Mucosa of stomach (tissue), 1 donor: ENCODE results near the gene DPH1.

ENCODE experiments used
- H3K27me3 ChIP-seq: one replicate; pipeline ENCODE4 v1.7.0; 2013; ENCODE audit warnings: mild to moderate bottlenecking, low read length; ENCODE audit not compliant: control insufficient read depth, insufficient read depth
- H3K36me3 ChIP-seq: one replicate; pipeline ENCODE4 v1.7.0; 2013; ENCODE audit warnings: low read length; ENCODE audit not compliant: control insufficient read depth, insufficient read depth
- H3K4me1 ChIP-seq: one replicate; pipeline ENCODE4 v1.7.0; 2013; ENCODE audit warnings: mild to moderate bottlenecking, low read length; ENCODE audit not compliant: control insufficient read depth, insufficient read depth
- H3K4me3 ChIP-seq: one replicate; pipeline ENCODE4 v1.7.0; 2013; ENCODE audit warnings: low read length
- H3K9ac ChIP-seq: one replicate; pipeline ENCODE4 v1.7.0; 2013; ENCODE audit warnings: mild to moderate bottlenecking, low read length, moderate library complexity
- H3K9me3 ChIP-seq: one replicate; pipeline ENCODE4 v1.7.0; 2013; ENCODE audit warnings: mild to moderate bottlenecking, low read length, moderate library complexity; ENCODE audit not compliant: control insufficient read depth
- donor health status: Pancreatic carcinoma.

DPH1 gene

DNA sequence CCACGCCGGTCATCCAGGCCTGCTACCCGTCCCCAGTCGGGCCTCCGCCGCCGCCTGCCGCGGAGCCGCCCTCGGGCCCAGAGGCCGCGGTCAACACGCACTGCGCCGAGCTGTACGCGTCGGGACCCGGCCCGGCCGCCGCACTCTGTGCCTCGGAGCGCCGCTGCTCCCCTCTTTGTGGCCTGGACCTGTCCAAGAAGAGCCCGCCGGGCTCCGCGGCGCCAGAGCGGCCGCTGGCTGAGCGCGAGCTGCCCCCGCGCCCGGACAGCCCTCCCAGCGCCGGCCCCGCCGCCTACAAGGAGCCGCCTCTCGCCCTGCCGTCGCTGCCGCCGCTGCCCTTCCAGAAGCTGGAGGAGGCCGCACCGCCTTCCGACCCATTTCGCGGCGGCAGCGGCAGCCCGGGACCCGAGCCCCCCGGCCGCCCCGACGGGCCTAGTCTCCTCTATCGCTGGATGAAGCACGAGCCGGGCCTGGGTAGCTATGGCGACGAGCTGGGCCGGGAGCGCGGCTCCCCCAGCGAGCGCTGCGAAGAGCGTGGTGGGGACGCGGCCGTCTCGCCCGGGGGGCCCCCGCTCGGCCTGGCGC lies 27.3 kb downstream of the DPH1 start:
- Histone ChIP-seq H3K4me1 (peaks cover 68% of the 10 kb centered on the region), H3K27me3 (peaks cover 60% of the 10 kb centered on the region), H3K9ac (no peak overlapping the region), H3K36me3 (peaks cover 5% of the 10 kb centered on the region), H3K9me3 (no peaks in the 10 kb centered on the region), H3K4me3 (no peak overlapping the region)

DNA sequence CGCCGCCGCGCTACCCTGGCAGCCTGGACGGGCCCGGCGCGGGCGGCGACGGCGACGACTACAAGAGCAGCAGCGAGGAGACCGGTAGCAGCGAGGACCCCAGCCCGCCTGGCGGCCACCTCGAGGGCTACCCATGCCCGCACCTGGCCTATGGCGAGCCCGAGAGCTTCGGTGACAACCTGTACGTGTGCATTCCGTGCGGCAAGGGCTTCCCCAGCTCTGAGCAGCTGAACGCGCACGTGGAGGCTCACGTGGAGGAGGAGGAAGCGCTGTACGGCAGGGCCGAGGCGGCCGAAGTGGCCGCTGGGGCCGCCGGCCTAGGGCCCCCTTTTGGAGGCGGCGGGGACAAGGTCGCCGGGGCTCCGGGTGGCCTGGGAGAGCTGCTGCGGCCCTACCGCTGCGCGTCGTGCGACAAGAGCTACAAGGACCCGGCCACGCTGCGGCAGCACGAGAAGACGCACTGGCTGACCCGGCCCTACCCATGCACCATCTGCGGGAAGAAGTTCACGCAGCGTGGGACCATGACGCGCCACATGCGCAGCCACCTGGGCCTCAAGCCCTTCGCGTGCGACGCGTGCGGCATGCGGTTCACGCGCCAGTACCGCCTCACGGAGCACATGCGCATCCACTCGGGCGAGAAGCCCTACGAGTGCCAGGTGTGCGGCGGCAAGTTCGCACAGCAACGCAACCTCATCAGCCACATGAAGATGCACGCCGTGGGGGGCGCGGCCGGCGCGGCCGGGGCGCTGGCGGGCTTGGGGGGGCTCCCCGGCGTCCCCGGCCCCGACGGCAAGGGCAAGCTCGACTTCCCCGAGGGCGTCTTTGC lies 28.0 kb downstream of the DPH1 start:
- Histone ChIP-seq H3K9me3 (no peaks in the 10 kb centered on the region), H3K4me1 (peaks cover 68% of the 10 kb centered on the region), H3K36me3 (peaks cover 9% of the 10 kb centered on the region), H3K9ac (peak overlapping the region; percentile 34), H3K27me3 (peaks cover 58% of the 10 kb centered on the region), H3K4me3 (no peak overlapping the region)

DNA sequence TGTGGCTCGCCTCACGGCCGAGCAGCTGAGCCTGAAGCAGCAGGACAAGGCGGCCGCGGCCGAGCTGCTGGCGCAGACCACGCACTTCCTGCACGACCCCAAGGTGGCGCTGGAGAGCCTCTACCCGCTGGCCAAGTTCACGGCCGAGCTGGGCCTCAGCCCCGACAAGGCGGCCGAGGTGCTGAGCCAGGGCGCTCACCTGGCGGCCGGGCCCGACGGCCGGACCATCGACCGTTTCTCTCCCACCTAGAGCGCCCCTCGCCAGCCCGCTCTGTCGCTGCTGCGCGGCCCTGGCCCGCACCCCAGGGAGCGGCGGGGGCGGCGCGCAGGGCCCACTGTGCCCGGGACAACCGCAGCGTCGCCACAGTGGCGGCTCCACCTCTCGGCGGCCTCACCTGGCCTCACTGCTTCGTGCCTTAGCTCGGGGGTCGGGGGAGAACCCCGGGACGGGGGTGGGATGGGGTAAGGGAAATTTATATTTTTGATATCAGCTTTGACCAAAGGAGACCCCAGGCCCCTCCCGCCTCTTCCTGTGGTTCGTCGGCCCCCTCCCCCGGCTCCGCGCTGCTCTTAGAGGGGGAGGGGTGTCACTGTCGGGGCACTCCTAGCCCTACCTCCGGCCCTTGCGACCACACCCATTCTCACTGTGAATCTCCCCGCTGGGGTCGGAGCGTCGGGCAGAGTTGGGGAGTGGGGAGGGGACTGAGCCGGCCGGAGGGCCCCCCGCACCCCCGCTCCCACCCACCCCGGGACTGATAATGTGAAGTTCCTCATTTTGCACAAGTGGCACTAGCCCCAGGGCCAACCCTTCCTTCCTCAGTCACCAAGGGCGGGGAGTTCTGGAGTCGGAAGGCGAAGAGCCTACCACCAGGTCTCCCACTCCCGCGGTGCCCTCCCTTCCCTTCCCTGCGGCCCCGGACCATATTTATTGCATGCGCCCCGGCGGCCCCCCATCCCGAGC lies 28.9 kb downstream of the DPH1 start:
- Histone ChIP-seq H3K9ac (peak overlapping the region; percentile 53), H3K4me3 (no peak overlapping the region), H3K9me3 (no peaks in the 10 kb centered on the region), H3K4me1 (peaks cover 62% of the 10 kb centered on the region), H3K27me3 (peaks cover 49% of the 10 kb centered on the region), H3K36me3 (peaks cover 9% of the 10 kb centered on the region)

DNA sequence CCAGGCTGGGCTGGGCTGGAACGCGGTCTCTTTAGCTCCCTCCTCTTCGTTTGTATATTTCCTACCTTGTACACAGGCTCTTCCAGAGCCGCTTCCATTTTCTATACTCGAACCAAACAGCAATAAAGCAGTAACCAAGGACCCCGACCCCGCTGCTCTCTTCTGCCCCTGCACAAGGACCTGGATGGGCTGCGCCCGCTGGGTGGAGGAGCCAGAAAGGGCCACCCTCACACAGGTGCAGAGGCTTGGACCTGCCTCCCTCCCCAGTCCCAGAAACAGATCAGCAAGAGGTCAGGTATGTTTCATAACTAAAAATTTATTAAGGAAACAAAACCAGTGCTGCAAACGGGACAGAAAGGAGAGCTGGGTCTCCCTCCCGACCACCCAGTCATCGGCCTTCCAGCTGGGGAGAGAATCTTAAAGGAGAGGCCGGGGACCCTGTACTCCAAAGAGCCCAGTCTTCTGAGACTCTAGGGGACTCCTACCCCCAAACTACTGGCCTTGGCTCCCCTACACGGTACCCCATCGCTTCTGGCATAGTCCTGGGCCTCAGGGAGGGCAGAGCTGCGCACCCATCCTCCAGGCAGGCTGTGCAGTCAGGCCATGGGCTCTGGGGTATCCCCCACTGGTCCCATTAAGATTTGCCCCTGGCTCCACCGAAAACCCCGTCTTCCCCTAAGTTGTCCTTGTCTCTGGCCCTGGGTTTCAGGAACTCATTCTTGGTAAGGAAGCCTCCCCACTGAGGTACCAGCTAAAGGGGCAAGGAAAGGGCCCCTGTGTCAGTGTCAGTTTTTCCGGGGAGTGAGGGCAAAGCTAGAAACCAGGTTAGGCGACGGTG lies 29.8 kb downstream of the DPH1 start:
- peaks cover 53% of the 10 kb centered on the region for H3K4me1 ChIP-seq
- H3K27me3 ChIP-seq = peaks cover 40% of the 10 kb centered on the region
- no peak overlapping the region for H3K4me3 ChIP-seq
- peak overlapping the region; percentile 53 for H3K9ac ChIP-seq
- no peaks in the 10 kb centered on the region for H3K9me3 ChIP-seq
- H3K36me3 ChIP-seq = peaks cover 9% of the 10 kb centered on the region

DNA sequence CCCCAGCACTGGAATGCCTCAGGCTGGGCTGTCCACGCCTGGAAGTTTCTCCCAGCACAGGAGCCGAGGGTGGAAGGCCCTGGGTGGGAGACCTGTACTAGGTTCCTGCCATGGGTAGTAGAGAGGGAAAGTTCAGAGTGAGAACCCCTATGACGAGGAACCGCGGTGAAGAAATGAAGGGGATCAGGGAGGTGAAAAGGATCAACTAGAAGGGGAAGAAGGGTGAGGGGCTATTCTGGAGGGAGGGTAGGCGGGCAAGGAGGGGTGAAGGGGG lies 30.4 kb downstream of the DPH1 start:
- Histone ChIP-seq H3K36me3 (peaks cover 9% of the 10 kb centered on the region), H3K4me3 (no peak overlapping the region), H3K9me3 (no peaks in the 10 kb centered on the region), H3K4me1 (peaks cover 50% of the 10 kb centered on the region), H3K27me3 (peaks cover 34% of the 10 kb centered on the region), H3K9ac (peak overlapping the region; percentile 53)

DNA sequence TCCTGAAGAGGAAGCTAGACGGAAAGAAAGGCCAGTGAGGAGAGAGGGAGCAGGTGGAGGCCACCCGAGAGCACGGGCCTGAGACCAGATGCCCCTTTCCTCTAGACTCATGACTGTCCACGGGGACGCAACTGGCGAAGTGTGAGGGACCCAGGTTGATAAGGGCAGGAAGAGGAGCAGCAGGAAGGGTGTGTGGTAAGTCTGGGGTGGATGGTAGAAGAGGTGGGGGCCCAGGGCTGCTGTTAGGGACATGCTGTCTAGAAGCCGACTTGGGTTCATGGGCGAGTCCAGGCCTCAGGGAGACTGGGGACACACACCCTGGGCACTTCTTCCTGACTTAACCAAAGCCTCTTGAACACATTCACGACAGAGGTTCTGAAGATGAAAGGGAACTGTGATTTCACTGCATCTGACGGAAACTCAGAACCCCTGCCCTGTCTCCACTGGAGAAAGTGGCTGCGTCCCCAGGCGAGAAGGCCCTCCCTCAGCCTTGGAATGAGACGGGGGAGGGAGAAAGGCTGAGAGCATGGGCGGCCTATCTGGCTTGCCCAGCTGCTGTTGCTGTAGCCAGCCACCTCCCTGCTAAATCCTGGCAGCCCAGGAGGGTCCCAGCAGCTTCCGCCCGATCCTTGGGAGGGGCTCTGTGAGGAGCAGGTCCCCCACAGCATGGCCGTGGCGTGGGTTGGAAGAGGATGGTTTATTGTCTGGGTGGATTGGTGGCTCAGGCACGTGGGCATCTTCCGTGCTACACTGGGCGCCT lies 30.9 kb downstream of the DPH1 start:
- H3K4me1 ChIP-seq = peaks cover 49% of the 10 kb centered on the region
- H3K36me3 ChIP-seq = peaks cover 9% of the 10 kb centered on the region

DNA sequence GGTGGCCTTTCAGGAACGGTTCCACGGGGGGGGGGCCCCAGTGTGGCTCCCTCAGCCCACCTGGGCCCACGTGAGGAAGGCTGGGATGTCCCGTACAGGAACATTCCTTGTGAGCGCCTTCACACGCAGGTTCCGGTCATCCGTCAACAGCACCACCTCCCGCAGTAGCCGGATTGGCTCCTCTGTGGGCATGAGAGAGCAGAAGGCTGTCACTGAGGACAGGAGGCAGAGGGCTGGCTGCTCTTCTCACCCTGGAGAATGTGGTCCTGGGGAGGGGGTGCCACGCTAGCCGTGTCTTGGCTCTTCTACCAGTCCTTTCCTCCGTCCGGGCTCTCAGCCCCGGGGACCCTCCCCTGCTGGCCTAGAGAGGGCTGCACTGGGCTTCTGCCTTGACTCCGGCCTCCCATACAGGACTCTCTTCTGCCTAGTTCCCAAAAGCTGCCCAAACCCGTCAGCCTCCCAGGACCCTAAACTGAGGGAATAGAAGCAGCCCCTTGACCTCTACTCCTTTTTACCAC lies 31.5 kb downstream of the DPH1 start:
- Histone ChIP-seq H3K36me3 (peaks cover 9% of the 10 kb centered on the region), H3K27me3 (peaks cover 25% of the 10 kb centered on the region), H3K4me1 (peaks cover 46% of the 10 kb centered on the region), H3K9ac (peak overlapping the region; percentile 26), H3K4me3 (no peak overlapping the region), H3K9me3 (no peaks in the 10 kb centered on the region)

More for the DNA sequence above, 30.9 kb downstream of the DPH1 start:
- Histone ChIP-seq H3K9me3 (no peaks in the 10 kb centered on the region), H3K4me3 (no peak overlapping the region), H3K9ac (peak overlapping the region; percentile 53), H3K27me3 (peaks cover 31% of the 10 kb centered on the region)

DNA sequence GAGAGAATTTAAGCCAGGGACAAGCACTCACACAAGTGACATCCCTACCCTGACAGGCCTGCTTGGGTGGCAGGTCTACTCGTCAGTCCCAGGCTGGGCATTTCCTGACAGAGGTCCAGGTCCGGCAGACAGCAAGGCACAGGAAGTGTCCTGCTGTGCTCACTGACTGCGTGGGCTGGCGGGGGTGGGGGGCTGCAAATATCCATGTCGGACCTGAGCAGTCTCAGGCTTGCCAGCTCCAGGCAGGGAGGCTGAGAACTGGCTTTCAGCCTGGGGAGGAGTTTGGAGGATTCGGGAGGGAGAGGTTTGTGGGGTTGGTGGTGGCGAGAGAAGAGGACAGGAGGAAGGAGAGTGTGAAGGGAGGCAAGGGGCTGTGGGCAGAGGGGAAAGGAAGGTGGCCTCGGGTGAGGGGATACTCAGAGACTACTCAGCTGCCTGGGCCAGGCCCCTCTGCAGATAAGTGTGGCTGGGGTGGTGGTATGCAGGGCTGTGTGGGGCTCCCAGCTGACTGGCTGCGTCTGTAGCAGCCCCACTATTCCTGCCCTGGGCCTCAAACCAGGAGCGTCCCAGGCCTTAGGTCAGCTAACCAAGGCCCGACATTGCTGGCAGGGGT lies 32.7 kb downstream of the DPH1 start:
- Histone ChIP-seq H3K9ac (peak overlapping the region; percentile 35), H3K4me1 (peaks cover 53% of the 10 kb centered on the region), H3K27me3 (peaks cover 15% of the 10 kb centered on the region), H3K4me3 (no peak overlapping the region), H3K36me3 (peaks cover 9% of the 10 kb centered on the region), H3K9me3 (no peaks in the 10 kb centered on the region)

DNA sequence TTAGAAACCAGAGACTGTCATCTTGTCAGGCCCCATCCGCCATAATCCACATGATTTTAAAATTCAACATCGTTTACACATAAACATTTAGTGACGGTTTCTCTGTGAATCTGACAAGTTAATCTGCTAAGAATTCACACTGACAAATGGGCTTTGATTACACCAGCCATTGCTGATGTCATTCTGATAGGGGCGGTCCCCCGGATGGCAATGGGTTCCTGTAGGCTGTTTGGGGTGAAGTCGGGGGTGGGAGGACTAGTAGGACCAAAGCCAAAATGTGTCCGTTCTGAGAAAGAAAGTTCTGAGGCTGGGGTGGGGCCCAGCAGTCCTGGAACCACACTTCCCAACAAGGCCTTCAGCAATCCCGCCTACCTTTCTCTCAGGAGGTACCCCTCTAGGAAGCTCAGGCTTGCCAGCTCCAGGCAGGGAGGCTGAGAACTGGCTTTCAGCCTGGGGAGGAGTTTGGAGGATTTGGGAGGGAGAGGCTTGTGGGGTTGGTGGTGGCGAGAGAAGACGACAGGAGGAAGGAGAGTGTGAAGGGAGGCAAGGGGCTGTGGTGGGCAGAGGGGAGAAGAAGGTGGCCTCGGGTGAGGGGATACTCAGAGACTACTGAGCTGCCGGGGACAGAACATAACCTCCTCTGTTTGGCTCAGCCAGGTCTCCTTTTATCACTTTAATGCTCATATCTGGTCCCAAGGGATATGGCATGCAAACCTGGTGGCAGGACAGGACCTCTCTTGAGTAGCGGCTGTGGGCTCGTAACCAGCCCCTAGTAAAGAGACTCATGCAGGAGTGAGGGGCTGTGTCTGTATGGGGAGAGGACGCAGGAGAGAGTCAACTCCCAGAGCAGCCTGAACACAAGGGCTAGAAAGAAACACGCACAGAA lies 33.6 kb downstream of the DPH1 start:
- H3K4me3 ChIP-seq = no peak overlapping the region
- peaks cover 49% of the 10 kb centered on the region for H3K4me1 ChIP-seq
- H3K36me3 ChIP-seq = peaks cover 9% of the 10 kb centered on the region
- peaks cover 7% of the 10 kb centered on the region for H3K27me3 ChIP-seq
- no peak overlapping the region for H3K9ac ChIP-seq
- H3K9me3 ChIP-seq = no peaks in the 10 kb centered on the region

DNA sequence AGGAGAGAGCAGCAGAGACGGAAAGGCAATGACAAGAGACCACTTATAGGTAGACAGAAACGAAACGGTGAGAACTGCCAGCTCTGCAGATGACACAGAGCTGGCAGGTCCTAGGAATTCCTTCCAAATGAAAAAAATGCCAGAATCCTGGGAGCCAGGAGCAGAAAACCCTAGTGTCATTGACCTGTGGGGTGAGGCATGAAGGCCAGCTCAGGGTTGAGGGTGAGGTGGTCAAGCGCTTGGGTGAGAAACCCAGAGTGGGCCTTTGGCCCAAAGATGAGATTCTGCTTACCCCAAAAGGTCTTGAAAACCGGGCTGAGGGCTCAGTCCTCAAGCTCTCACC lies 34.2 kb downstream of the DPH1 start:
- Histone ChIP-seq H3K27me3 (peaks cover 2% of the 10 kb centered on the region), H3K36me3 (peaks cover 9% of the 10 kb centered on the region), H3K9me3 (no peaks in the 10 kb centered on the region), H3K9ac (no peak overlapping the region), H3K4me3 (no peak overlapping the region), H3K4me1 (peaks cover 43% of the 10 kb centered on the region)
